Heart left ventricle (tissue), 16 donors: Measurements from ENCODE around the gene RAPGEF5. TPM values are rescaled to one million over a fixed set of nuclear protein-coding genes. Genes with fewer than 3 reads are reported as not detected.

ENCODE experiments used
- ATAC-seq, 4 donors: fragments of 200-7000 bp; cut with Tn5 transposase; one replicate each; pipeline ENCODE4 v1.9.1; 2020 to 2022; ENCODE audit warnings: moderate library complexity in 4 of 4, mild to moderate bottlenecking in 3 of 4, moderate number of reproducible peaks in 1 of 4
- DNase-seq, 5 donors: peaks; one replicate each; pipeline ENCODE4 v3.0.0-alpha.2; 2020
- H3K27ac ChIP-seq, 12 donors: fragments of 200-600 bp; sonication (generic) in 4 of 12; one replicate each; pipeline versions ENCODE4 v1.5.0 to v1.8.0; 2016 to 2022; ENCODE audit warnings: mild to moderate bottlenecking in 2 of 12
- H3K27me3 ChIP-seq, 9 donors: fragments of 200-600 bp; sonication (generic) in 2 of 9; one replicate each; pipeline versions ENCODE4 v1.5.1 to v1.8.0; 2016 to 2022; ENCODE audit warnings: mild to moderate bottlenecking in 3 of 9
- H3K36me3 ChIP-seq, 9 donors: fragments of 200-600 bp; sonication (generic) in 2 of 9; one replicate each; pipeline versions ENCODE4 v1.5.0 to v1.8.0; 2018 to 2022; ENCODE audit warnings: mild to moderate bottlenecking in 2 of 9
- H3K4me1 ChIP-seq, 12 donors: fragments of 200-600 bp; sonication (generic) in 4 of 12; one replicate each; pipeline versions ENCODE4 v1.5.0 to v1.8.0; 2016 to 2022; ENCODE audit warnings: mild to moderate bottlenecking in 3 of 12
- H3K4me3 ChIP-seq, 12 donors: fragments of 200-600 bp; sonication (generic) in 4 of 12; one replicate each; pipeline versions ENCODE4 v1.5.0 to v1.8.0; 2017 to 2022; ENCODE audit warnings: mild to moderate bottlenecking in 9 of 12, moderate library complexity in 4 of 12
- H3K9me3 ChIP-seq, 12 donors: fragments of 200-600 bp; sonication (generic) in 4 of 12; one replicate each; pipeline versions ENCODE4 v1.5.0 to v1.8.0; 2016 to 2022; ENCODE audit warnings: mild to moderate bottlenecking in 1 of 12
- POLR2A ChIP-seq, 2 donors: fragments of 450-650 bp; IDR thresholded peaks; one replicate each; pipeline ENCODE4 v1.6.1; 2017; ENCODE audit warnings: antibody characterized with exemption in 2 of 2, mild to moderate bottlenecking in 2 of 2, moderate library complexity in 2 of 2
- WGBS, 4 donors: extraction: QIAGEN DNeasy Blood & Tissue Kit in 2 of 4; methylation state at CpG; one replicate each; pipeline versions ENCODE4 v1.1.5 to v1.1.7; 2013 to 2018; 5-methylcytosine and 5-hydroxymethylcytosine counted together
- intact Hi-C, 10 donors: fragments of 100-400 bp; cut with DNase I; formaldehyde crosslinking; loops; one replicate each; pipeline versions ENCODE4 v1.11.1 to v1.14.2; 2022
- polyA plus RNA-seq, 2 donors: library from polyadenylated mRNA; stranded (reverse); fragments of 200-250 nt; gene quantifications; one replicate each; pipeline ENCODE4 v1.2.3, GENCODE V29; 2013
- total RNA-seq, 9 donors: library from RNA; depleted of rRNA in 2 of 9; stranded (reverse); fragments of >200 nt in 2 of 9; fragmentation: NEBNext Ultra II Directional in 3 of 9; extraction: Animal tissue kit (Norgen Biotek cat#: 25700) in 3 of 9; gene quantifications; one replicate each; pipeline versions ENCODE4 v1.1.0 to v1.2.4, GENCODE V29; 2016 to 2023
- TF ChIP-seq, protein P1 (sequence below), 12 donors: fragments of 200-600 bp; sonication (generic) in 4 of 12; IDR thresholded peaks; one replicate each; pipeline versions ENCODE4 v1.5.0 to v1.8.0; 2018 to 2022; ENCODE audit warnings: antibody characterized with exemption in 12 of 12, mild to moderate bottlenecking in 5 of 12
- donor health status: ischemic (EF 13 %, LVEDD 7.1; RV severe dilation, severe dysfunction).
- donor health status: healthy with polysubstance abuse.
- donor health status: DM: no; HTN: yes; CAD: no.
- donor health status: DM: no; HTN: no; CAD: no.
- donor health status: ischemic (EF 25% LVEDD 6.9; RV normal size, moderate dysfunction).
- donor health status: ischemic (EF 25% LVEDD 5.7; RV mildly dilated, moderate dysfunction).
- donor health status: healthy.
- donor health status: DM: yes; HTN: yes; CAD: no.
- donor health status: ischemic (EF 35%, LVEDD 5.7; RV mildly dilated, moderate dysfunction).
- donor health status: nonischemic (EF 11% LVEDD 7.7; RV severe dilation, severe dysfunction).
- donor health status: DM: yes; HTN: yes; CAD: no.
- donor health status: PGD.
- donor health status: ischemic (EF 29% LVEDD 5.4; RV normal size, mild dysfunction).
- donor health status: nonischemic (EF 23%, LVEDD 6.1; RV moderate dilation, normal function).

Gene RAPGEF5
- total and polyA plus RNA-seq, 11 donors: 3.9 to 37.9 (median 15.3) TPM

DNA sequence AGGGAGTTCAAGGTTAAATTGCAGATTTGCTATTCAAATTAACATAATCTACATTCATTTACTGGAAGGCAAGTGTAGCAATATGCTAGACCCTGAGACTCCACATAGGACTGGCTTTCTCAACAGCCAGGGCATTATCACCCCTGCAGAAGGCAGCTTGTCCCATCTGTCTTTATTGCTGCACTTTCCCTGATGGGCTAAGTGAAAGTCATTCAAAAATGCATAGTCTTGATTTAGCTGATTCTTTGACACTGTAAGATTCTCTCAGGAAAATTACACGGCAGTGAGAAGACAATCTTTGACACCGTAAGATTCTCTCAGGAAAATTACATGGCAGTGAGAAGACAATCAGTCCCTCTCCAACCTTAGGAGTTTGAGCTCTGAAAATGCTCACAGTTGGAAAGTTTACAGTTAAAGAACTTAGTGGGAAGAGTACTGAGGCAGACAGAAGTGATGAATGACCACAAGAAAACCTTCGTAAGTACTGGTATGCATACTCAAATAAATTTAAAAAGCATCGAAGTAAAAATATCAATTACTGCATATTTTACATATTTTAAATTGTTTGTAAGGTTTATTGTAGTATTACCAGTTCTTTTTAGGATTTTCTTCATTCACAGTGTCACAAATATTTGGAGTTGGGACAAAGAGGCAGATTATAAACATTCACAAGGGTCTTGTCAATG, 88.9 kb downstream of the RAPGEF5 start:
- no peaks in the 10 kb centered on the region for H3K9me3 ChIP-seq
- WGBS, 4 donors: 72 to 83% (median 81%) methylated on average over 4 of the region's 4 CpGs
- H3K36me3 ChIP-seq: no peaks in the 10 kb centered on the region
- H3K4me3 ChIP-seq: no peak overlapping the region
- ATAC-seq (no peak), DNase-seq (no peak)
- TF ChIP-seq, protein P1, sequence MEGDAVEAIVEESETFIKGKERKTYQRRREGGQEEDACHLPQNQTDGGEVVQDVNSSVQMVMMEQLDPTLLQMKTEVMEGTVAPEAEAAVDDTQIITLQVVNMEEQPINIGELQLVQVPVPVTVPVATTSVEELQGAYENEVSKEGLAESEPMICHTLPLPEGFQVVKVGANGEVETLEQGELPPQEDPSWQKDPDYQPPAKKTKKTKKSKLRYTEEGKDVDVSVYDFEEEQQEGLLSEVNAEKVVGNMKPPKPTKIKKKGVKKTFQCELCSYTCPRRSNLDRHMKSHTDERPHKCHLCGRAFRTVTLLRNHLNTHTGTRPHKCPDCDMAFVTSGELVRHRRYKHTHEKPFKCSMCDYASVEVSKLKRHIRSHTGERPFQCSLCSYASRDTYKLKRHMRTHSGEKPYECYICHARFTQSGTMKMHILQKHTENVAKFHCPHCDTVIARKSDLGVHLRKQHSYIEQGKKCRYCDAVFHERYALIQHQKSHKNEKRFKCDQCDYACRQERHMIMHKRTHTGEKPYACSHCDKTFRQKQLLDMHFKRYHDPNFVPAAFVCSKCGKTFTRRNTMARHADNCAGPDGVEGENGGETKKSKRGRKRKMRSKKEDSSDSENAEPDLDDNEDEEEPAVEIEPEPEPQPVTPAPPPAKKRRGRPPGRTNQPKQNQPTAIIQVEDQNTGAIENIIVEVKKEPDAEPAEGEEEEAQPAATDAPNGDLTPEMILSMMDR (IDR thresholded peaks at IDR 0.05): no peak
- no peak for TF ChIP-seq POLR2A (IDR thresholded peaks at IDR 0.05)
- intact Hi-C loops: no loop called here
- H3K27me3 ChIP-seq: no peaks in the 10 kb centered on the region
- no peaks in the 10 kb centered on the region for H3K4me1 ChIP-seq
- H3K27ac ChIP-seq: no peak overlapping the region

DNA sequence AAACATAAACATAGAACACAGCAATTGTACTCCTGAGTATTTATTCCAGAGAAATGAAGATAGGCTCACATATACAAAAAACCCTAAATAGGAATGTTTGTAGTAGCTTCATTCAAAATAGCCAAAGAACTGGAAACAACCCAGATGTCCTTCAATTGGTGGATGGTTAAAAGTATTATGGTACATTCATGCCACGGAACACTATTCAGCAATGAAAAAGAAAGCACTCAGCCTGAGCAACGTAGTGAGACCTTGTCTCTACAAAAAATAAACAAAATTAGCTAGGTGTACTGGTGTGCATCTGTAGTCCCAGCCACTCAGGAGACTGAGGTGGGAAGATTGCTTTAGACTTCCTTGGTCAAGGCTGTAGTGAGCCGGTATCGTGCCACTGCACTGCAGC, 94.4 kb downstream of the RAPGEF5 start:
- TF ChIP-seq POLR2A (IDR thresholded peaks at IDR 0.05): no peak
- TF ChIP-seq, protein P1 (IDR thresholded peaks at IDR 0.05): no peak
- Histone ChIP-seq H3K27me3 (no peaks in the 10 kb centered on the region), H3K36me3 (no peaks in the 10 kb centered on the region), H3K9me3 (no peaks in the 10 kb centered on the region), H3K27ac (no peak overlapping the region), H3K4me1 (no peaks in the 10 kb centered on the region), H3K4me3 (no peak overlapping the region)
- WGBS, 4 donors: 88 to 97% (median 95%) methylated on average over 4 of the region's 4 CpGs
- intact Hi-C loops: no loop called here
- no peak for DNase-seq
- ATAC-seq: no peak

DNA sequence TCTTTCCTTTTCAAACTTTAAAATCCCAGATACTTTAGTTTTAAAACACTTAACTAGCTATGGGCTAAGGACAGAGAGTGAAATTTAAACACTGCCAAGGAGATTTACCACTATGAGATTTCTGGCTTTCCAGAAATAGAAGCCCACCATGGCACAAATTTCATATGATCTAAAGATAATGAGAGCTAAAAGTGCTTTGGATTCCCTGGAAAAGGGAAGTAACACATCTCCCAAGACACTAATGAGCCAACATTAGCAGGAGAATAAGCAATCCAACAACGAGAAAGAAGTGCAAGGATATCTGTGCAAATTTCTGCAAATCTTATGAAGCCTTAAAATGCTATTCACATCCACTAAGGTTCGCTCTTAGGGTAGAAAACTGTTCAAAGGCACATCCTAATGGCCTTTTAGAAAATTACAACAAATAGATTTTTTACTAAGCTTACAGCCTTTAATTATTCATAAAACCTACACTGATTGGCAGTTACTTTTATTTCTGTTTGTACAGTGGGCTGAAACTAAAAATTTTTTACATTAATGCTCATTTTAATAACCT, 100.3 kb downstream of the RAPGEF5 start:
- no peaks in the 10 kb centered on the region for H3K27me3 ChIP-seq
- no peak overlapping the region for H3K4me3 ChIP-seq
- no peak for TF ChIP-seq POLR2A (IDR thresholded peaks at IDR 0.05)
- TF ChIP-seq, protein P1 (IDR thresholded peaks at IDR 0.05): peak in 9 of 12 donors; percentile 9 to 51 (median 20)
- no peaks in the 10 kb centered on the region for H3K9me3 ChIP-seq
- intact Hi-C loops: loop anchor here in 7 of 10 donors (5.0 to 10.0 kb wide), 2 partner anchors 142 to 144 kb away; no protein-coding TSS in a partner anchor
- no peak for ATAC-seq
- no peaks in the 10 kb centered on the region for H3K36me3 ChIP-seq
- H3K4me1 ChIP-seq: peaks cover 0 to 12% (median 0%) of the 10 kb centered on the region in 12 donors
- WGBS, 4 donors: 51 to 68% (median 59%) methylated on average over 2 of the region's 2 CpGs
- H3K27ac ChIP-seq: no peak overlapping the region
- DNase-seq: no peak

DNA sequence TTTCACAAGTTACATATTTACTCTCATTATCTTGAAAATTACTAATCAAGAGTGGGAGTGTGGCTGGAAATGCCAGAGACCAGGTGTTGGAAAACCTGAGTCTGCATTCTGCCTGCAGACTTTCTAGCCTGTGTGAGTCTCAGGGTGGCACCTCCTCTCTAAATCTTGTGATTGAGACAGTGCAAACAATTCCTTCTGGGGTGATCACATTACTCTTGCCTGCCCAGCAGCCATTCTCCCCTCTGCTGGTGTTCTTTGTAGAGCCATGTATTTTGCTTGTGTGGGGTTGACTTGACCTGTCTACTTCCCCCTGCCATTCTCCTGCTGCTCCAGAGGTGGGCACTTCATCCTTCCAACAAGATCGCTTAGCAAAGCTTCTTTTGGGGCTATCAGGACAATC, 101.1 kb downstream of the RAPGEF5 start:
- no peak overlapping the region for H3K4me3 ChIP-seq
- DNase-seq (no peak), ATAC-seq (peak in 1 of 4 donors; percentile 22)
- WGBS, 4 donors: 66 to 84% (median 79%) methylated on average over 1 of the region's 1 CpG
- intact Hi-C loops: loop anchor here in 7 of 10 donors (5.0 to 10.0 kb wide), 2 partner anchors 141 to 144 kb away; no protein-coding TSS in a partner anchor
- H3K9me3 ChIP-seq: no peaks in the 10 kb centered on the region
- peak overlapping the region in 1 of 12 donors; percentile 33 for H3K27ac ChIP-seq
- no peaks in the 10 kb centered on the region for H3K27me3 ChIP-seq
- H3K36me3 ChIP-seq: no peaks in the 10 kb centered on the region
- TF ChIP-seq, protein P1 (IDR thresholded peaks at IDR 0.05): no peak
- TF ChIP-seq POLR2A (IDR thresholded peaks at IDR 0.05): no peak
- H3K4me1 ChIP-seq: peaks cover 0 to 16% (median 0%) of the 10 kb centered on the region in 12 donors
